Ishikawa (cell line): ENCODE data around the gene ABHD2.

ENCODE experiments used
- CEBPB ChIP-seq: IDR thresholded peaks from 2 replicates; pipeline ENCODE4 v1.6.1; 2012
- EP300 ChIP-seq: IDR thresholded peaks from 2 replicates; pipeline ENCODE4 v1.6.1; 2012; ENCODE audit warnings: borderline replicate concordance
- FOXM1 ChIP-seq: IDR thresholded peaks from 2 replicates; pipeline ENCODE4 v1.6.1; 2012; ENCODE audit warnings: low read depth, borderline replicate concordance
- RAD21 ChIP-seq: IDR thresholded peaks from 2 replicates; pipeline ENCODE4 v1.6.1; 2012; ENCODE audit warnings: low read depth
- YY1 ChIP-seq: IDR thresholded peaks from 2 replicates; pipeline ENCODE4 v1.6.1; 2012; ENCODE audit warnings: low read depth
- ZBTB7A ChIP-seq: IDR thresholded peaks from 2 replicates; pipeline ENCODE4 v1.6.1; 2012; ENCODE audit warnings: low read depth
- TF ChIP-seq, protein P1 (sequence below): IDR thresholded peaks from 2 replicates; pipeline ENCODE4 v1.6.1; 2012
- TF ChIP-seq, protein P2 (sequence below): IDR thresholded peaks from 2 replicates; pipeline ENCODE4 v1.6.1; 2012; ENCODE audit warnings: low read depth, mild to moderate bottlenecking
- TF ChIP-seq, protein P3 (sequence below): IDR thresholded peaks from 2 replicates; pipeline ENCODE4 v1.6.1; 2012

DNA sequence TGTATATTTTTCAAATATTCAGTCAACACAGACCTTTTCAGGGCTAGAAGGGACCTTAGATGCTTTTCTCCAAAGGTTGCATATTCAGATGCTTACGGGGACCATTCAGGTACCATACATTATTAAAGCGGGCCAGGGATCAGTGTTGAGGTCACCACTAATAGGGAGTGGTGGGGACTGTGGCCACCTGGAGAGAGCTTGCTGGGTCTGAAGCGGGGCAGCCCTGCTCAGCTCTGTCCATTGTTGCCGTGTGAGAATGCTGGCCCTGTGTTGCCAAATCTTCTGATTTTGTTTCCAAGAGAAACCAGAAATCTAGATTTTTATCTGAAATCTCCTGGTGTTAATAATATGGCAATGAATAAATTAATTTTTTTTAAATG lies 23.7 kb downstream of the ABHD2 start:
- TF ChIP-seq, protein P1, sequence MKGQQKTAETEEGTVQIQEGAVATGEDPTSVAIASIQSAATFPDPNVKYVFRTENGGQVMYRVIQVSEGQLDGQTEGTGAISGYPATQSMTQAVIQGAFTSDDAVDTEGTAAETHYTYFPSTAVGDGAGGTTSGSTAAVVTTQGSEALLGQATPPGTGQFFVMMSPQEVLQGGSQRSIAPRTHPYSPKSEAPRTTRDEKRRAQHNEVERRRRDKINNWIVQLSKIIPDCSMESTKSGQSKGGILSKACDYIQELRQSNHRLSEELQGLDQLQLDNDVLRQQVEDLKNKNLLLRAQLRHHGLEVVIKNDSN: no peak
- TF ChIP-seq, protein P2, sequence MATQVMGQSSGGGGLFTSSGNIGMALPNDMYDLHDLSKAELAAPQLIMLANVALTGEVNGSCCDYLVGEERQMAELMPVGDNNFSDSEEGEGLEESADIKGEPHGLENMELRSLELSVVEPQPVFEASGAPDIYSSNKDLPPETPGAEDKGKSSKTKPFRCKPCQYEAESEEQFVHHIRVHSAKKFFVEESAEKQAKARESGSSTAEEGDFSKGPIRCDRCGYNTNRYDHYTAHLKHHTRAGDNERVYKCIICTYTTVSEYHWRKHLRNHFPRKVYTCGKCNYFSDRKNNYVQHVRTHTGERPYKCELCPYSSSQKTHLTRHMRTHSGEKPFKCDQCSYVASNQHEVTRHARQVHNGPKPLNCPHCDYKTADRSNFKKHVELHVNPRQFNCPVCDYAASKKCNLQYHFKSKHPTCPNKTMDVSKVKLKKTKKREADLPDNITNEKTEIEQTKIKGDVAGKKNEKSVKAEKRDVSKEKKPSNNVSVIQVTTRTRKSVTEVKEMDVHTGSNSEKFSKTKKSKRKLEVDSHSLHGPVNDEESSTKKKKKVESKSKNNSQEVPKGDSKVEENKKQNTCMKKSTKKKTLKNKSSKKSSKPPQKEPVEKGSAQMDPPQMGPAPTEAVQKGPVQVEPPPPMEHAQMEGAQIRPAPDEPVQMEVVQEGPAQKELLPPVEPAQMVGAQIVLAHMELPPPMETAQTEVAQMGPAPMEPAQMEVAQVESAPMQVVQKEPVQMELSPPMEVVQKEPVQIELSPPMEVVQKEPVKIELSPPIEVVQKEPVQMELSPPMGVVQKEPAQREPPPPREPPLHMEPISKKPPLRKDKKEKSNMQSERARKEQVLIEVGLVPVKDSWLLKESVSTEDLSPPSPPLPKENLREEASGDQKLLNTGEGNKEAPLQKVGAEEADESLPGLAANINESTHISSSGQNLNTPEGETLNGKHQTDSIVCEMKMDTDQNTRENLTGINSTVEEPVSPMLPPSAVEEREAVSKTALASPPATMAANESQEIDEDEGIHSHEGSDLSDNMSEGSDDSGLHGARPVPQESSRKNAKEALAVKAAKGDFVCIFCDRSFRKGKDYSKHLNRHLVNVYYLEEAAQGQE: no peak
- TF ChIP-seq YY1 (no peak), ZBTB7A (no peak), CEBPB (no peak), RAD21 (no peak), FOXM1 (no peak), EP300 (no peak)
- TF ChIP-seq, protein P3, sequence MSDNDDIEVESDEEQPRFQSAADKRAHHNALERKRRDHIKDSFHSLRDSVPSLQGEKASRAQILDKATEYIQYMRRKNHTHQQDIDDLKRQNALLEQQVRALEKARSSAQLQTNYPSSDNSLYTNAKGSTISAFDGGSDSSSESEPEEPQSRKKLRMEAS: no peak
